CD4-positive, alpha-beta T cell treated with Interleukin-21 for 1 hour (primary cell): ENCODE results near the gene XKR8.

Source experiments
- DNase-seq: peaks from one replicate; pipeline ENCODE4 v3.0.0-alpha.2; 2020

The XKR8 gene

GRCh38 chr1:27957655-27958054 lies 2.1 kb upstream of the XKR8 start:
- DNase-seq, result no peak

GRCh38 chr1:27958513-27958912 lies 1.3 kb upstream of the XKR8 start:
- no peak for DNase-seq

- DNase-seq, result no peak
These were observed 1.2 kb downstream of the XKR8 start for GRCh38 chr1:27960762-27961645.

- DNase-seq, result no peak
These were observed 2.0 kb downstream of the XKR8 start for GRCh38 chr1:27961646-27962221.

- no peak for DNase-seq
These were observed 3.6 kb downstream of the XKR8 start for GRCh38 chr1:27963393-27963792.

GRCh38 chr1:27966402-27967105 lies 6.8 kb downstream of the XKR8 start:
- DNase-seq, result no peak

- no peak for DNase-seq
These were observed 7.5 kb downstream of the XKR8 start for GRCh38 chr1:27967106-27967883.

GRCh38 chr1:27967884-27968466 lies 8.2 kb downstream of the XKR8 start:
- DNase-seq, result no peak

- no peak for DNase-seq
These were observed 8.9 kb downstream of the XKR8 start for GRCh38 chr1:27968692-27969091.

- DNase-seq, result no peak
These were observed 10.6 kb downstream of the XKR8 start for GRCh38 chr1:27970401-27970800.

- no peak for DNase-seq
These were observed 11.9 kb downstream of the XKR8 start for GRCh38 chr1:27971674-27972073.

- DNase-seq, result no peak
These were observed 12.4 kb downstream of the XKR8 start for GRCh38 chr1:27972141-27972540.

GRCh38 chr1:27973771-27974416 lies 14.1 kb downstream of the XKR8 start:
- no peak for DNase-seq

- no peak for DNase-seq
These were observed 14.6 kb downstream of the XKR8 start for GRCh38 chr1:27974417-27974781.

GRCh38 chr1:27979151-27979858 lies 19.5 kb downstream of the XKR8 start:
- DNase-seq, result peak; percentile 69

- no peak for DNase-seq
These were observed 20.1 kb downstream of the XKR8 start for GRCh38 chr1:27979859-27980201.

GRCh38 chr1:27980216-27980845 lies 20.6 kb downstream of the XKR8 start:
- no peak for DNase-seq

GRCh38 chr1:27981145-27981544 lies 21.4 kb downstream of the XKR8 start:
- DNase-seq, result no peak

- DNase-seq, result peak; percentile 23
These were observed 31.3 kb downstream of the XKR8 start for GRCh38 chr1:27990920-27991537.

GRCh38 chr1:27992276-27992675 lies 32.5 kb downstream of the XKR8 start:
- peak; percentile 59 for DNase-seq

- DNase-seq, result peak; percentile 31
These were observed 33.5 kb downstream of the XKR8 start for GRCh38 chr1:27993241-27993640.
